Measurements from ENCODE around the gene TMEM225B. TPM values are rescaled to one million over a fixed set of nuclear protein-coding genes. Genes with fewer than 3 reads are reported as not detected.

The TMEM225B gene
- total and polyA plus RNA-seq, 2 donors (not counting 1 experiment from before 2014, with no cell fraction given), result 0.86 to 0.95 TPM

DNA sequence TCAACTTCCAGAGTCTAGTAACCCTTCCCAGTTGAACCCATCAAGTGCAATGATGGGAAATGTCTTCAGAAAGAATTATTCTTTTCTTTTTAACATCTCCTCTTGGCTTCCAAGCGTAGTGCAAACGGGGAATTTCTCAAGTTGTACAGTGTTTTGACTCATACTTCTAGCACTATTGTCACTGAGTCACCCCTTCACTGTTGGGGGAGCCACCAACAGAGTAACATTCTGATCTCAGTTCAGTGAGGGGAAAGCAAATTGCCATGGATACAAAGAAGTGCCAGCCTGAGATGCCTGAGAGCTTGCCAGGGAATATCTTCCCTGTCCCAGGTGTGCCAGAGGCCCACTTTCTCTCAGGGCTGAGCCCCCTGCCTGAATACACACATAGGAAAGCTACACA lies 50.8 kb downstream of the TMEM225B start:
- ATAC-seq (ENCODE audit: low read depth), result no peak
- Histone ChIP-seq H2AFZ (ENCODE audit: insufficient read depth, low read depth, low read length, poor library complexity, severe bottlenecking) (no peak overlapping the region), H3K4me1 (ENCODE audit: control insufficient read depth in 2 of 2, insufficient read depth in 2 of 2, low read length in 2 of 2) (no peaks in the 10 kb centered on the region), H3K36me3 (replicated peaks in 1 of 2; ENCODE audit: control extremely low read depth in 1 of 2, control insufficient read depth in 1 of 2, extremely low read depth in 1 of 2, insufficient read depth in 2 of 2, low read length in 1 of 2) (peaks cover 1 to 10% of the 10 kb centered on the region in 2 experiments), H3K9me3 (ENCODE audit: control extremely low read depth in 1 of 3, control insufficient read depth in 2 of 3, insufficient read depth in 1 of 3, low read length in 2 of 3) (peaks cover 0 to 4% (median 0%) of the 10 kb centered on the region in 3 donors), H3K4me2 (replicated peaks; ENCODE audit: low read depth, low read length, poor library complexity, severe bottlenecking) (no peak overlapping the region), H3K9ac (ENCODE audit: low read length) (no peak overlapping the region), H4K20me1 (ENCODE audit: control insufficient read depth, insufficient read depth, low read length, poor library complexity, severe bottlenecking) (no peaks in the 10 kb centered on the region), H3K27me3 (replicated peaks in 1 of 4; ENCODE audit: control extremely low read depth in 1 of 4, control insufficient read depth in 3 of 4, insufficient read depth in 4 of 4, low read length in 3 of 4) (no peaks in the 10 kb centered on the region), H3K79me2 (ENCODE audit: control insufficient read depth, insufficient read depth, low read length) (peaks cover 4% of the 10 kb centered on the region), H3K4me3 (ENCODE audit: control extremely low read depth in 1 of 5, extremely low read depth in 1 of 5, insufficient read depth in 1 of 5, low read depth in 2 of 5, low read length in 4 of 5) (no peak overlapping the region), H3K27ac (ENCODE audit: low read length in 2 of 2) (no peak overlapping the region)
- 100% methylated on average over 2 of the region's 2 CpGs for WGBS (ENCODE audit: insufficient coverage)
- Mint-ChIP-seq H3K27me3 (no peaks in the 10 kb centered on the region), H3K4me3 (no peak overlapping the region), H3K9me3 (ENCODE audit: insufficient read depth) (no peaks in the 10 kb centered on the region), H3K27ac (no peak overlapping the region), H3K4me1 (no peaks in the 10 kb centered on the region)
- no peak for TF ChIP-seq EZH2 (IDR thresholded peaks at IDR 0.05; ENCODE audit: borderline replicate concordance, insufficient read depth, low read depth, low read length, poor library complexity, severe bottlenecking)
- TF ChIP-seq, protein P1, sequence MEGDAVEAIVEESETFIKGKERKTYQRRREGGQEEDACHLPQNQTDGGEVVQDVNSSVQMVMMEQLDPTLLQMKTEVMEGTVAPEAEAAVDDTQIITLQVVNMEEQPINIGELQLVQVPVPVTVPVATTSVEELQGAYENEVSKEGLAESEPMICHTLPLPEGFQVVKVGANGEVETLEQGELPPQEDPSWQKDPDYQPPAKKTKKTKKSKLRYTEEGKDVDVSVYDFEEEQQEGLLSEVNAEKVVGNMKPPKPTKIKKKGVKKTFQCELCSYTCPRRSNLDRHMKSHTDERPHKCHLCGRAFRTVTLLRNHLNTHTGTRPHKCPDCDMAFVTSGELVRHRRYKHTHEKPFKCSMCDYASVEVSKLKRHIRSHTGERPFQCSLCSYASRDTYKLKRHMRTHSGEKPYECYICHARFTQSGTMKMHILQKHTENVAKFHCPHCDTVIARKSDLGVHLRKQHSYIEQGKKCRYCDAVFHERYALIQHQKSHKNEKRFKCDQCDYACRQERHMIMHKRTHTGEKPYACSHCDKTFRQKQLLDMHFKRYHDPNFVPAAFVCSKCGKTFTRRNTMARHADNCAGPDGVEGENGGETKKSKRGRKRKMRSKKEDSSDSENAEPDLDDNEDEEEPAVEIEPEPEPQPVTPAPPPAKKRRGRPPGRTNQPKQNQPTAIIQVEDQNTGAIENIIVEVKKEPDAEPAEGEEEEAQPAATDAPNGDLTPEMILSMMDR (IDR thresholded peaks at IDR 0.05), result no peak
- POLR2A ChIA-PET, result no interaction called here
- CTCF ChIA-PET, result interaction anchor here (0.7 kb wide), 1 partner anchor 1895 kb away, joined by 3 read pairs; no protein-coding TSS in a partner anchor
- no peak for DNase-seq
- intact Hi-C loops (cut with micrococcal nuclease), result no loop called here

DNA sequence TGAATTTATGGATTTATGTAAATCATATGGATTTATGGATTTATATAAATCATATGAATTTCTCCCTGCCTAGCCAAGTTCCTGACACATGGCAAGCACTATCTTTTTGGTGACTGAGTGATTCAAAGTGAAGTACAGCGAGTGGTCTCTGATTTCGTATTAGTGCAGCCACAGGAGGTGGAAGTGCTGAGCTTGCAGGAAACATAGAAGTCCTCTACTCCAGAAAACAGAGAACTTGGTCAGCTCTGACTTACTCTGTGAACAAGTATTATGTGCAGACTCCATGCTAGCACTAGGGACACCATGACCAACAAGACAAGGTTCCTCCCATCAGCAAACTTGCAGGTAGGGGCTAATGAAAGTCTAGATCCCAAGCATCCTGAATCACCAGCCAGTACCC lies 53.2 kb downstream of the TMEM225B start:
- intact Hi-C loops (cut with micrococcal nuclease), result no loop called here
- H3K4me3 Mint-ChIP-seq, result no peak overlapping the region
- H2AFZ ChIP-seq (ENCODE audit: insufficient read depth, low read depth, low read length, poor library complexity, severe bottlenecking), result no peak overlapping the region
- H3K9me3 Mint-ChIP-seq (ENCODE audit: insufficient read depth), result no peaks in the 10 kb centered on the region
- H3K79me2 ChIP-seq (ENCODE audit: control insufficient read depth, insufficient read depth, low read length), result peaks cover 4% of the 10 kb centered on the region
- 100% methylated on average over 1 of the region's 2 CpGs for WGBS (ENCODE audit: insufficient coverage)
- ChIA-PET CTCF (no interaction called here), POLR2A (no interaction called here)
- H3K4me1 ChIP-seq (ENCODE audit: control insufficient read depth in 2 of 2, insufficient read depth in 2 of 2, low read length in 2 of 2), result no peaks in the 10 kb centered on the region
- H3K9ac ChIP-seq (ENCODE audit: low read length), result no peak overlapping the region
- H3K4me2 ChIP-seq (replicated peaks; ENCODE audit: low read depth, low read length, poor library complexity, severe bottlenecking), result no peak overlapping the region
- TF ChIP-seq, protein P1 (IDR thresholded peaks at IDR 0.05), result no peak
- TF ChIP-seq EZH2 (IDR thresholded peaks at IDR 0.05; ENCODE audit: borderline replicate concordance, insufficient read depth, low read depth, low read length, poor library complexity, severe bottlenecking), result no peak
- H3K27ac ChIP-seq (ENCODE audit: low read length in 2 of 2), result no peak overlapping the region
- no peaks in the 10 kb centered on the region for H4K20me1 ChIP-seq (ENCODE audit: control insufficient read depth, insufficient read depth, low read length, poor library complexity, severe bottlenecking)
- H3K27me3 Mint-ChIP-seq, result no peaks in the 10 kb centered on the region
- H3K4me1 Mint-ChIP-seq, result no peaks in the 10 kb centered on the region
- H3K4me3 ChIP-seq (ENCODE audit: control extremely low read depth in 1 of 5, extremely low read depth in 1 of 5, insufficient read depth in 1 of 5, low read depth in 2 of 5, low read length in 4 of 5), result no peak overlapping the region
- no peaks in the 10 kb centered on the region for H3K27me3 ChIP-seq (replicated peaks in 1 of 4; ENCODE audit: control extremely low read depth in 1 of 4, control insufficient read depth in 3 of 4, insufficient read depth in 4 of 4, low read length in 3 of 4)
- peaks cover 1 to 3% of the 10 kb centered on the region in 2 experiments for H3K36me3 ChIP-seq (replicated peaks in 1 of 2; ENCODE audit: control extremely low read depth in 1 of 2, control insufficient read depth in 1 of 2, extremely low read depth in 1 of 2, insufficient read depth in 2 of 2, low read length in 1 of 2)
- DNase-seq (no peak), ATAC-seq (ENCODE audit: low read depth) (no peak)
- no peak overlapping the region for H3K27ac Mint-ChIP-seq
- H3K9me3 ChIP-seq (ENCODE audit: control extremely low read depth in 1 of 3, control insufficient read depth in 2 of 3, insufficient read depth in 1 of 3, low read length in 2 of 3), result peaks cover 0 to 5% (median 0%) of the 10 kb centered on the region in 3 donors

Measured in B cell (primary cell).